GM12873 (cell line): ENCODE measurements around the gene TOMM7.
A peak's percentile ranks its signal among the peaks of the same experiment; 100 is the strongest.

ENCODE experiments used
- TF ChIP-seq, protein P1 (sequence below): IDR thresholded peaks from 2 replicates; pipeline ENCODE4 v1.5.1; 2012; ENCODE audit warnings: low read depth, mild to moderate bottlenecking, moderate library complexity, low read length, control low read depth; ENCODE audit not compliant: insufficient read depth; ENCODE audit errors: missing control alignments

TOMM7 gene

DNA sequence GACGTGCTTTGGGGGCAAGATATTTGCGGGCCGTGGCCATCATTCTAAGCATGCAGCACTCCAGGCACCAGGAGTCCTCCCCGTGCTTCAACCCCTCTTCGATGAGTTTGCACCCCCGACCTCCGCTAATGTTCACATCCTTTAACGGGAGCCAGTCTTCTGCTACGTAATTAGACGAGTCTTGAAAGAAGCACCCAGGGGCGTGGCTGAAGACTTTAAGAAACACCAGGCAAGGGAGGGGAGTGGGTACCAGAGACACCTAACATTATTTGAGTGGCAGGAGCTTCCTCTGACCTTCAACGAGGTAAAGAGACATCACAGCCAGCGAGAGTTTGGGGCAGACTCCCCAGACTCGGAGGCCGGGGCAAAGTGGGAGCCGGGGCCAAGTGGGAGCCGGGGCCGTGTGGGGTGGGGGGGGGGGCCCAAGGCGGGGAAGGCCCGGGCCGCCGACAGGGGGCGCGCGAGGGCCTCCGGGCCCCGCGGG, 31.1 kb upstream of the TOMM7 start:
- TF ChIP-seq, protein P1, sequence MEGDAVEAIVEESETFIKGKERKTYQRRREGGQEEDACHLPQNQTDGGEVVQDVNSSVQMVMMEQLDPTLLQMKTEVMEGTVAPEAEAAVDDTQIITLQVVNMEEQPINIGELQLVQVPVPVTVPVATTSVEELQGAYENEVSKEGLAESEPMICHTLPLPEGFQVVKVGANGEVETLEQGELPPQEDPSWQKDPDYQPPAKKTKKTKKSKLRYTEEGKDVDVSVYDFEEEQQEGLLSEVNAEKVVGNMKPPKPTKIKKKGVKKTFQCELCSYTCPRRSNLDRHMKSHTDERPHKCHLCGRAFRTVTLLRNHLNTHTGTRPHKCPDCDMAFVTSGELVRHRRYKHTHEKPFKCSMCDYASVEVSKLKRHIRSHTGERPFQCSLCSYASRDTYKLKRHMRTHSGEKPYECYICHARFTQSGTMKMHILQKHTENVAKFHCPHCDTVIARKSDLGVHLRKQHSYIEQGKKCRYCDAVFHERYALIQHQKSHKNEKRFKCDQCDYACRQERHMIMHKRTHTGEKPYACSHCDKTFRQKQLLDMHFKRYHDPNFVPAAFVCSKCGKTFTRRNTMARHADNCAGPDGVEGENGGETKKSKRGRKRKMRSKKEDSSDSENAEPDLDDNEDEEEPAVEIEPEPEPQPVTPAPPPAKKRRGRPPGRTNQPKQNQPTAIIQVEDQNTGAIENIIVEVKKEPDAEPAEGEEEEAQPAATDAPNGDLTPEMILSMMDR, result peak; percentile 64

GRCh38 chr7:22853138-22853537, 30.5 kb upstream of the TOMM7 start:
- TF ChIP-seq, protein P1, result no peak

- TF ChIP-seq, protein P1, result no peak
Measured at GRCh38 chr7:22851145-22851544, 28.5 kb upstream of the TOMM7 start.

- TF ChIP-seq, protein P1, result no peak
Measured at GRCh38 chr7:22849662-22850061, 27.0 kb upstream of the TOMM7 start.

DNA sequence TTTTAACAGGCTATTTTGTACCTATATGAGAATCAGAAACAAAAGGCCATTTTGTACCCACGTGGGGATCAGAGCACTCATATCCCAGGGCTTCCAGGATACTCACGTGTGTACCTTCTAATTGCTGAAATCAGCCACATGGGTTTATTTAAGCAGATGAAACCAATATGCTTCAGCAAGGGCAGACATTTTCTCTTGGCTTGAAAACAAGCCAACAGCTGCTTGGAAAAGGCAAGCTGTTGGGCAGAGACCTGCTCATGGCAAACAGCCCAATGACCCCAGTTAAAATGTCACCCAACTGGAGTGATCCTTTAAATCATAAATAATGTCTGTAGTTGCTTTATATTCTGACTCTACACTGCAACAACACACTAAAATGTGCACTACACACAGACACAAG, 26.5 kb upstream of the TOMM7 start:
- TF ChIP-seq, protein P1, result no peak

DNA sequence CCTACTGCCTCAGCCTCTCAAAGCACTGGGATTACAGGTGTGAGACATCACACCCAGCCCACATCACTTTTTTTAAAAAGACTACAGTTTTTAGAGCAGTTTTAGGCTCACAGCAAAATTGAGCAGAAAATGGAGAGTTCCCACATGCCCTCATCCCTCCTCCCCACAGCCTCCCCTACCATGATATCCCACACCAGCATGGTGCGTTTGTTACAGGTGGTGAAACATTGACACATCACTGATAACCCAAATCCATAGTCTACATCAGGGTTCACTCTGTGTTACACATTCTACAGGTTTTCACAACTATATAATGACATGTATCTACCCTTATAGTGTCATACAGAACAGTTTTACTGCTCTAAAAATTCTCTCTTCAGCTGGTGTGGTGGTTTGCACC, 24.3 kb upstream of the TOMM7 start:
- TF ChIP-seq, protein P1, result no peak

DNA sequence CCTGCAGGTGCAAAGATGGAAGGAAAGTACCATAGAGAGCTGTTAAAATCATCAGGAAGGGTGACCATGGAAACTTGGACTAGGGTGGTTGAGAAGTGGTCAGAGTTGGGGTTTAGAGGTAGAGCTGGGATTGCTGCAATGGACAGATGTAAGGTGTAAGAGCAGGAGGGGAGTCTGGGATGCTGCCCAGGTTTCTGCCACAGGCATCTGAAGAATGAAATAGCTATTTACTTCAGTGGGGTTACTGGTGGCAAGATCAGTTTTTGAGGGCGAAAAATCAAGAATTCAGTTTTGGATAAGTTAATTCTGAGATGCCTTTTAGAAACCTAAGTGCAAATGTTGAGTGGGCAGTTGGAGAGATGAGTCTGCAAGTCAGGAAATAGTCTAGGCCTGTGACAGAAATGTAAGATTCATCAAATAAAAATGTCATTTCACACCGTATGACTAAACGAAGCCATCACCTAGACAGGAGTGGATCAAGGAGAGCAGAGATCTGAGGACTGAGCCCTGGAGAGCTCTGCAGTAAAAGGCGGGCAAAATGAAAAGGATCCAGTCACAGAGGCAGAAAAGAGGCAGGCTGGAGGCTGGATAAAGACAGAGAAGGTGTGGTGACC, 22.7 kb upstream of the TOMM7 start:
- TF ChIP-seq, protein P1, result no peak
